Stimulated activated CD8-positive, alpha-beta memory T cell treated with anti-CD3 and anti-CD28 coated beads, Interleukin-12 subunit alpha, Interleukin-12 subunit beta, amount 100 ng/mL, for 1 hour (primary cell): ENCODE results near the gene NR6A1.
"Not testable (repeated sequence)": the region's sequence is repeated elsewhere in the genome, so short reads cannot be mapped to it uniquely, and the experiment has no call there.

Source experiments
- DNase-seq: peaks from one replicate; pipeline ENCODE4 v3.0.0-alpha.2; 2020; ENCODE audit warnings: low read depth

The NR6A1 gene

GRCh38 chr9:124759327-124759726, 11.8 kb downstream of the NR6A1 start:
- DNase-seq = no peak

DNA sequence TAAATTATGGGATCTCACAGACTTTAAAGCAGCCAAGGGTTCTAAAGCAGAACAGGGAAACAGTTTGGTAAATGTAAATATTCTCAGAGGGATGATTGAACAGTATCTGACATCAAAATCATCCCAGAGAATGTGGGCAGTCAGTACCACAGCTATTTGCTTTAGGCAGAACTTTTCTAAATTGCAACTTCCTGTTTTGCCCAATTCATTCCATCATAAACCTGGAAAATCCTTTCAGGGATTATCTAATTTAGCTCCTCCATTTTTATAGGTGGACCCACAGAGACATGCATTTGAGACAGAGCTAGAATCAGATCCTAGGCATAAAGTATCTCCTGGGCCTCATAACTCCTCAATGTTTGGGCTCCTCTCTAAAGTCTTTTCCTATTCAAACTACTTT, 12.4 kb downstream of the NR6A1 start:
- DNase-seq = no peak

- no peak for DNase-seq
Observed at GRCh38 chr9:124758061-124758460, 13.1 kb downstream of the NR6A1 start.

GRCh38 chr9:124757616-124758015, 13.5 kb downstream of the NR6A1 start:
- DNase-seq = no peak

DNA sequence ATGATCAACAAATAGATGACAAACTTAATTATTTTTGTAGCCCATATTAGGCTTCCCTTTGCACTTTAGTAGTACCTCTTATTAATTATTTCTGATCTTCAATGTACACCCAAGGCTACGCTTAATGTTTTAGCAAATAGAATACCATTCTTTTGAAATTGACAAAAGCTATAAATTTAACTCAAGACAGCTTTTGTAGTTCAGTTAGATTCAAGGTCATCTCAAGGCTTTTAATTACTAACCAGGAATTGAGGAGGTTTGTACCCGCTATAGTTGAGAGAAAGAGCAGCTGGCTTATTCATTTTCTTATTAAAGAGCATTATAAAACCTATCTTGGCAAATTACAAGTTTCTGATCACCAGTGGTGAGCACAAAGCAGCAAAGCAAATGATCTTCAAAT, 15.1 kb downstream of the NR6A1 start:
- DNase-seq = no peak

- no peak for DNase-seq
Observed at GRCh38 chr9:124755061-124755460, 16.1 kb downstream of the NR6A1 start.

- DNase-seq = no peak
Observed at GRCh38 chr9:124754289-124754688, 16.8 kb downstream of the NR6A1 start.

DNA sequence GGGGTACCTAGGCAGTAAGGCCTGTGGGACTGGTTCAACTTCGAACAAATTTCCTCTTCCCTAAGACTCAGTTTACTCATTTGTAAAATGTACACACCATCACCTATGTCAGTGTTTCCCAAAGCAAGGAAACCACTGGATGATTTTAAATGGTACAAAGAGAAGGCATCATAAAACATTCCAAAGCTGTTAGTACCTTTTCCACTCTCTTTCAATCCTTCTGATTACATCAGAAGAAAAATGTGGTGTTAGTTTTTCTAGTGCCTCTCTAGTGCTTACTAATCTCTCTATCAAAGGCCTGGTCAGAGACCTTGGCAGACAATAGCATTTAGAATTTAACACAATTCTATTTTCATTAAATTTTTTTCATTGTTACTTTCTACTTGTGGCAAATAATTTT, 18.1 kb downstream of the NR6A1 start:
- no peak for DNase-seq

DNA sequence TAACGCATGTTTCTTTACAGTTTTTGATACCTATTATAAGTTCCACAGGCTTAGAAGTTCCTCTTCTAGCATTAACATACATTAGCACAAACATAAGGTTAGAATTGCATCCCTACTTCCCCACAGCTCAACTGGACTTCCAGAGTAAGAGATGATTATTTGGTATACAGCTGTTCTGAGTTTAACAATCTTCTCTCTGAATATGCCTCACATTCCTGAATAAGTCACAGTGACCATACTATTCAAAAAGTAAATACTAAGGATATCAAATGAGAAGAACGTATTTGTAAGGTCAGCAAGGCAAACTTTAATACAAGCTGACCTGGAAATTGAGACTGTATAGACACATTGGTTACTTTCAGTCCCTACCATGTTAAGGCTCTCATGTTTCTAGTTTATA, 21.3 kb downstream of the NR6A1 start:
- no peak for DNase-seq

DNA sequence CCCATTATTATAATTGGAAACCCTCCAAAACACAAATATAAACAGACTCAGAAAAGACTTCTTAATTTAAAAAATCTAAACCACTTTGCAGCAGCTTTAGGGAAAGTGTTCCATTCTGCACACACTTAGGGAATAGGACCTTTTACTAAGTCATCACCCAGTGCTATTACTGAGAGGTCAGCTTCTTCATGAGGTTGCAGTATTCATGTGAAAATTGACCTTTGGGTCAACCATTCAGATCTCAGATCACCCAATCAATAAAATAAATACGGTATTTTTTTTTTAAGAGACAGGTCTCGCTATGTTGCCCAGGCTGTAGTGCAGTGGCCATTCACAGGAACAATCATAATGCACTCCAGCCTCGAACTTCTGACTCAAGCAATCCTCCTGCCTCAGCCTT, 21.8 kb downstream of the NR6A1 start:
- no peak for DNase-seq

- no peak for DNase-seq
Observed at GRCh38 chr9:124747065-124747464, 24.0 kb downstream of the NR6A1 start.

DNA sequence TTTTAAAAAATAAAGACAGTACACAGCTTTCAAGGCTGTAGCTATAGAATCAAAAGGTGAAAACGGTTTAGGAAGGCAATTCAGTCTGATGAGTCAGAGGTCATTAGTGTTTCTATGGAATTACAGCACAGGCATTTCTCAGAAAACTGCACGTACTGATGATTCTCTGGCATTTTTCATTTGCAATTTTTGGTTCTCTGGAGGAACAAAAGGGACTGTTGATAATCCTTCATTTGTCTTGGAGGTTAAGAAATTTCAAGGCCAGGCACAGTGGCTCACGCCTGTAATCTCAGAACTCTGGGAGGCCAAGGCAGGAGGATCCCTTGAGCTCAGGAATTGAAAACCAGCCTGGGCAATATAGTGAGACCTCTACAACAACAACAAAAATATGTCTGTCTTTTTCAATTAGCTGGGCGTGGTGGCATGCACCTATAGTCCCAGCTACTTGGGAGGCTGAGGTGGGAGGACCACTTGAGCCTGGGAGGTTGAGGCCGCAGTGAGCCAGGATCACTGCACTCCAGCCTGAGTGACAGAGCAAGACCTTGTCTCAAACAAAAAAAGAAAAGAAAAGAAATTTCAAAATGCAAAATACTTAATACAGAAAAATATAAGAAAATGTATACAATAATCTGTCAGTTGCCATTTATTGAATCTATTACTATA, 27.3 kb downstream of the NR6A1 start:
- no peak for DNase-seq

DNA sequence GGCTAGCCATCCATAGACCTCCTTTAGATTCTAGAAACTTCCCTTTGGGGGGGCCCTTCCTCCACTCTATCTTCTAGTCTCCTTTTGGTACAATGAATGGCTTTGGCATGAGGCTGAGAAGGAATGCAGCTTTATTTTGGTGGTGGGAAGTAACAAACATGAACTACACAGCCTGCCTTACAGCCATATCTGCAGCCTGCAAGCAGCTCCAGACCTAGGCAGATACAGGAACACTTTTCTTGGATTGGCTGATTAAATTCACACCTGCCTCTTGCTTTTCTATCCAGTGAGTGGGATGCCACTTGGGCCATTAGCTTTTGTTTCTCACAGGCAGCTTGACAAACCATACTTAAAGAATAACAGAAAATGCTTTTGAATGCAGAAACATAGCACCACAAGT, 28.2 kb downstream of the NR6A1 start:
- DNase-seq = no peak

DNA sequence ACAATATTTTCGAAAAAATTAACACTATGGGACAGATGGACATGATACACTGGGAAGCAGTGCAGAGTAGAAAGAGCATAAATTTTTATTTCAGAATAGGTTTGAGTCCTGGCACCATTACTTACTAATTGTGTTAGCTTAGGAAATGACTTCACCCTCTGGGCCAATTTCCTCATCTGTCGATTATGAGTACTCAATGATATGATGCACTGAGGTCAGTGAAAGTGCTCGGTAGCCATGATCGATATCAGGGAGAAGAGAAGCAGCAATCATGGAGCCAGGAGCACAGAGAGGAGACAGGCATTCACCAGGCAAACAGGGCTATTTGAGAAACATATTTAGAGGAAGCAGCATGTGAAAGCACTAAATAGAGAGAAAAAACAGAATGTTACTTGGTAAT, 29.4 kb downstream of the NR6A1 start:
- DNase-seq = no peak

DNA sequence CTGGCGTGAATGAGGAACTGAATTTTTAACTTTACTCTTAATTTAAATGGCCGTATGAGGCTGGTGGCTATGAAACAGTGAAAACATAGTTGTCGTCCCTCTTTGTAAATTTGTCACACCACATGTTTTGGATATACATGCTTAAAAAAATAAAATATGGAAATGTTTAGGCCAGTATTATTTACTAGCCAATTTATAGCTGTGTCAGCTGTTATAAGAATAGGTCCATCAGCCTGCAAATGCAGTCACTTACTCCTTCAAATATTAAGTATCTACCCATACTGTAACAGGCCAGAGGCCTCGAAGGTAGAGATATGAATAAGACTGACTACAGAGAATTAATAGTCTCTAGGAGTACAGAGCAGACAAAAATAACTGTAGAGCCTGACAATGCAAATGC, 30.0 kb downstream of the NR6A1 start:
- no peak for DNase-seq

DNA sequence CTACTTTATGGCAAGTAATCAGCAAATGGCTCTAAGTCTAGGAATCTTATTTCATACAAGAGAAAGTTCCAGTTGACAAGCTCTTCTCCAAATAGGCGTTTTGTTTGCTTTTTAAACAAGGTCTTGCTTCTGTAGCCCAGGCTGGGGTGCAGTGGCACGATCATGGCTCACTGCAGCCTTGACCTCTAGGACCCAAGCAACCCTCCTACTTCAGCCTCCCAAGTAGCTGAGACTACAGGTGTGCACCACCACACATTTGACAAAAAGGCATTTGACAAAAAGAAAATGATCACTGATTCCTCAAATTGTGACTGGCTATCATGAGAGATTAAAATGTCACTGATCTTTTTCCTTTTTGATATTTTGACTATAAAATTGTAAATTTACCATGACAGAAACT, 31.8 kb downstream of the NR6A1 start:
- DNase-seq = no peak

GRCh38 chr9:124738075-124738474, 33.0 kb downstream of the NR6A1 start:
- DNase-seq = not testable (repeated sequence)

GRCh38 chr9:124735121-124735520, 36.0 kb downstream of the NR6A1 start:
- no peak for DNase-seq

DNA sequence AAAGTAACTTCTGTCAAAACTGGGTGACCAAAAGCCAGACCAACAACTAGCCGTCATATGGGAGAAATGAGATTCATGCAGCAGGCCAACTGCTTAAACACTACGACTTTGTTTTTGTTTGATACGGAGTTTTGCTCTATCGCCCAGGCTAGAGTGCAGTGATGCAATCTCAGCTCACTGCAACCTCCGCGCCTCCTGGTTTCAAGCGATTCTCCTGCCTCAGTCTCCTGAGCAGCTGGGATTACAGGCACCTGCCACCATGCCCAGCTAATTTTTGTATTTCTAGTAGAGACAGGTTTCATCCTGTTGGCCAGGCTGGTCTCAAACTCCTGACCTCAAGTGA, 36.4 kb downstream of the NR6A1 start:
- DNase-seq = not testable (repeated sequence)

GRCh38 chr9:124733964-124734740, 37.0 kb downstream of the NR6A1 start:
- no peak for DNase-seq

GRCh38 chr9:124730772-124731171, 40.3 kb downstream of the NR6A1 start:
- DNase-seq = no peak

GRCh38 chr9:124726886-124727285, 44.2 kb downstream of the NR6A1 start:
- DNase-seq = no peak

GRCh38 chr9:124725068-124725452, 46.1 kb downstream of the NR6A1 start:
- no peak for DNase-seq
